KMS-11 (cell line): ENCODE data around the gene PDE6G.

ENCODE experiments used
- H2AFZ ChIP-seq: fragments of 200-600 bp; sonication (generic); 2 replicates; pipeline ENCODE4 v1.6.1; 2016; ENCODE audit warnings: antibody characterized with exemption, mixed run types, low read depth
- H3K27ac ChIP-seq: fragments of 200-600 bp; sonication (generic); 2 replicates; pipeline ENCODE4 v1.6.1; 2016; ENCODE audit warnings: mild to moderate bottlenecking, mixed run types
- H3K27me3 ChIP-seq: fragments of 200-600 bp; sonication (generic); 2 replicates; pipeline ENCODE4 v1.6.1; 2017; ENCODE audit warnings: mild to moderate bottlenecking, low read depth, mixed run types, moderate library complexity; ENCODE audit not compliant: insufficient read depth
- H3K36me3 ChIP-seq: fragments of 200-600 bp; sonication (generic); 2 replicates; pipeline ENCODE4 v1.6.1; 2017; ENCODE audit warnings: mild to moderate bottlenecking, mixed run types; ENCODE audit not compliant: insufficient read depth
- H3K4me1 ChIP-seq: fragments of 200-600 bp; sonication (generic); 2 replicates; pipeline ENCODE4 v1.6.1; 2016; ENCODE audit warnings: mild to moderate bottlenecking, low read depth, mixed run types; ENCODE audit not compliant: poor library complexity, severe bottlenecking
- H3K4me2 ChIP-seq: fragments of 200-600 bp; sonication (generic); 2 replicates; pipeline ENCODE4 v1.7.0; 2016; ENCODE audit warnings: mild to moderate bottlenecking, mixed run types
- H3K4me3 ChIP-seq: fragments of 200-600 bp; sonication (generic); IDR thresholded peaks from 2 replicates; pipeline ENCODE4 v1.6.1; 2017; ENCODE audit warnings: low read depth, low read length, mixed read lengths; ENCODE audit not compliant: insufficient read depth
- H3K79me2 ChIP-seq: fragments of 200-600 bp; sonication (generic); 2 replicates; pipeline ENCODE4 v1.6.1; 2016; ENCODE audit warnings: low read depth, mixed run types; ENCODE audit not compliant: insufficient read depth
- H3K9ac ChIP-seq: fragments of 200-600 bp; sonication (generic); 2 replicates; pipeline ENCODE4 v1.6.1; 2016; ENCODE audit warnings: mild to moderate bottlenecking, mixed run types
- H4K20me1 ChIP-seq: fragments of 200-600 bp; sonication (generic); 2 replicates; pipeline ENCODE4 v1.6.1; 2016; ENCODE audit warnings: mild to moderate bottlenecking, mixed run types; ENCODE audit not compliant: insufficient read depth
- CTCF ChIP-seq: fragments of 200-600 bp; sonication (generic); conservative IDR thresholded peaks from 2 replicates; pipeline ENCODE4 v1.6.1; 2017; ENCODE audit warnings: low read depth, mild to moderate bottlenecking, antibody characterized with exemption, low read length, moderate library complexity, mixed read lengths

The PDE6G gene

DNA sequence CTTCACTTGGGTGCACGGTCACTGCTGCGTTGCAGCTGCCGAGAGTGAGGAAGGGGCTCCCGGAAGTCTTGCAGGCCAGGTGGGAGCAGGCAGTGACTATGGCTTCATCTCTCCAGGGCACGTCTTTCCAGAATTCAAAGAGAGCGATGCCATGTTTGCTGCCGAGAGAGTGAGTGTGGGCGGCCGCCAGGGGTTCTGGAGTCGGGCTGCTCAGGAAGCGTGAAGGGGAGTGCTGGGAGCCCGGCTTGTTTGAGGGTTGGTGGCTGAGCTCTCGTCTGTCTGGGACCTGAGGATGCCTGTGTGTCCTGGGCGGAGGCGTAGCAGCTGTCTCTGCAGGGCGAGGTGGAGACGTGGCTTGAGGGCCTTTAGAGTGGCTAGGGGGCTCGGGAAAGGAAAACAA is 33.7 kb upstream of the PDE6G start:
- H3K9ac ChIP-seq, result no peak overlapping the region
- H3K79me2 ChIP-seq, result peaks cover 19% of the 10 kb centered on the region
- no peaks in the 10 kb centered on the region for H4K20me1 ChIP-seq
- peaks cover 12% of the 10 kb centered on the region for H3K4me1 ChIP-seq
- no peaks in the 10 kb centered on the region for H3K27me3 ChIP-seq
- peaks cover 12% of the 10 kb centered on the region; the same call in 1 of the 2 replicates for H3K36me3 ChIP-seq
- no peak for TF ChIP-seq CTCF
- H3K27ac ChIP-seq, result no peak overlapping the region
- no peak overlapping the region for H3K4me2 ChIP-seq
- H3K4me3 ChIP-seq, result no peak overlapping the region
- no peak overlapping the region for H2AFZ ChIP-seq

- Histone ChIP-seq H3K36me3 (peaks cover 12% of the 10 kb centered on the region; the same call in 1 of the 2 replicates), H3K27me3 (no peaks in the 10 kb centered on the region), H3K4me2 (no peak overlapping the region), H3K9ac (no peak overlapping the region), H3K27ac (no peak overlapping the region), H4K20me1 (no peaks in the 10 kb centered on the region), H2AFZ (no peak overlapping the region), H3K4me1 (peaks cover 18% of the 10 kb centered on the region), H3K4me3 (no peak overlapping the region), H3K79me2 (peaks cover 32% of the 10 kb centered on the region)
- no peak for TF ChIP-seq CTCF
Measured at GRCh38 chr17:81688616-81689015, 32.3 kb upstream of the PDE6G start.

- no peak overlapping the region for H3K9ac ChIP-seq
- no peak overlapping the region for H2AFZ ChIP-seq
- H3K4me2 ChIP-seq, result no peak overlapping the region
- peaks cover 37% of the 10 kb centered on the region for H3K79me2 ChIP-seq
- H3K36me3 ChIP-seq, result peaks cover 12% of the 10 kb centered on the region; the same call in 1 of the 2 replicates
- H4K20me1 ChIP-seq, result no peaks in the 10 kb centered on the region
- peaks cover 18% of the 10 kb centered on the region for H3K4me1 ChIP-seq
- H3K27ac ChIP-seq, result no peak overlapping the region
- H3K4me3 ChIP-seq, result no peak overlapping the region
- H3K27me3 ChIP-seq, result no peaks in the 10 kb centered on the region
- TF ChIP-seq CTCF, result no peak
Measured at GRCh38 chr17:81687770-81688541, 31.6 kb upstream of the PDE6G start.

- H3K27ac ChIP-seq, result no peak overlapping the region
- H3K4me3 ChIP-seq, result no peak overlapping the region
- TF ChIP-seq CTCF, result no peak
- H3K36me3 ChIP-seq, result peaks cover 12% of the 10 kb centered on the region; the same call in 1 of the 2 replicates
- H3K9ac ChIP-seq, result no peak overlapping the region
- no peak overlapping the region for H2AFZ ChIP-seq
- no peak overlapping the region for H3K4me2 ChIP-seq
- H3K27me3 ChIP-seq, result no peaks in the 10 kb centered on the region
- peaks cover 26% of the 10 kb centered on the region for H3K4me1 ChIP-seq
- no peaks in the 10 kb centered on the region for H4K20me1 ChIP-seq
- H3K79me2 ChIP-seq, result peaks cover 50% of the 10 kb centered on the region
Measured at GRCh38 chr17:81686614-81687013, 30.3 kb upstream of the PDE6G start.
